GM12891 (cell line): ENCODE results near the gene TMEM25.

ENCODE experiments used
- PAX5 ChIP-seq: IDR thresholded peaks from 2 replicates; pipeline ENCODE4 v1.6.1; 2011; ENCODE audit warnings: low read length, moderate library complexity, mild to moderate bottlenecking; ENCODE audit not compliant: insufficient read depth, severe bottlenecking
- POLR2A ChIP-seq: IDR thresholded peaks from 2 replicates; pipeline ENCODE4 v1.6.1; 2011; ENCODE audit warnings: low read depth, low read length, control low read depth
- POLR2AphosphoS5 ChIP-seq: IDR thresholded peaks from 2 replicates; pipeline ENCODE4 v1.6.1; 2011; ENCODE audit warnings: low read depth, low read length, control low read depth
- POU2F2 ChIP-seq: IDR thresholded peaks from 2 replicates; pipeline ENCODE4 v1.6.1; 2011; ENCODE audit warnings: low read depth, mild to moderate bottlenecking, control low read depth, low read length, moderate library complexity

GRCh38 chr11:118530180-118530682 lies 761 bp upstream of the TMEM25 start:
- no peak for TF ChIP-seq POLR2A
- no peak for TF ChIP-seq POLR2AphosphoS5
- TF ChIP-seq POU2F2 = no peak
- no peak for TF ChIP-seq PAX5
